ENCODE results near the gene ROR2. TPM values are rescaled to one million over a fixed set of nuclear protein-coding genes. Genes with fewer than 3 reads are reported as not detected.
A peak's percentile ranks its signal among the peaks of the same experiment; 100 is the strongest.

Gene ROR2
- total RNA-seq, 4 donors from 2014 or later, result 37.4 to 71.8 (median 59.4) TPM

DNA sequence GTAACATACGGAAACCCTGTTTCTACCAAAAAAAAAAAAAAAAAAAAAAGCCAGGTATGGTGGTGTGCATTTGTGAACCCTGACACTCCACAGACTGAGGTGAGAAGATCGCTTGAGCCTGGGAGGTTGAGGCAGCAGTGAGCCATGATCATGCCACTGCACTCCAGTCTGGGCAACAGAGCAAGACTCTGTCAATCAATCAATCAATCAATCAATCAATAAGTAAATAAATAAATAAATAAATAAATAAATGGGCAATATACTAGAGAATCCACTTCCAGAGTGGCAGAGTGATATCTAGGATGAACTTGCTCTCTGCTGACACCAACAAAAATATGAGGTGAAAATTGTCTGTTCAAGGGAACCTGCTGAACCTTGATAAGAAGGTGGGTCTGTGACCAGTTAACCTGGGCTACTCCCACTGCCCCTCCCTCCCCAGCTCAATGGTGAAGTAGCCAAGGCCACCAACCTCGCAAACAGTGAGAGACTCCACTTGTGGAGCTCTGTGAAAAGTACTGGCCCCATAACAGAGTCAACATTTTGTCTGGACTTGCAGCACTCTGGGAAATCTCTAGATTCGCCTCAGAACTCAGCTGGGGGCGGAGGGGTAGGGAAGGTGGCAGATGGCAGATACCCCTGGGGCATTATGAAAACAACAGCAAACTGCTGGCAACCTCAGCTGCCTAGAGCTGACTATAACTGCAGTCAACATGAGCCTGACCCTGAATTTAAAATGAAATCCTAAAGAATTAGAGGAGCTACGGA lies 163.7 kb downstream of the ROR2 start:
- Histone ChIP-seq H3K27ac (replicated peaks in 1 of 4) (peak overlapping the region in 2 of 4 donors; percentile 19 to 38), H3K36me3 (no peaks in the 10 kb centered on the region), H3K4me1 (peaks cover 0 to 59% (median 57%) of the 10 kb centered on the region in 4 donors), H3K4me3 (no peak overlapping the region), H3K9me3 (no peaks in the 10 kb centered on the region), H3K27me3 (no peaks in the 10 kb centered on the region)
- WGBS, result 91% methylated on average over 5 of the region's 6 CpGs
- TF ChIP-seq, protein P1, sequence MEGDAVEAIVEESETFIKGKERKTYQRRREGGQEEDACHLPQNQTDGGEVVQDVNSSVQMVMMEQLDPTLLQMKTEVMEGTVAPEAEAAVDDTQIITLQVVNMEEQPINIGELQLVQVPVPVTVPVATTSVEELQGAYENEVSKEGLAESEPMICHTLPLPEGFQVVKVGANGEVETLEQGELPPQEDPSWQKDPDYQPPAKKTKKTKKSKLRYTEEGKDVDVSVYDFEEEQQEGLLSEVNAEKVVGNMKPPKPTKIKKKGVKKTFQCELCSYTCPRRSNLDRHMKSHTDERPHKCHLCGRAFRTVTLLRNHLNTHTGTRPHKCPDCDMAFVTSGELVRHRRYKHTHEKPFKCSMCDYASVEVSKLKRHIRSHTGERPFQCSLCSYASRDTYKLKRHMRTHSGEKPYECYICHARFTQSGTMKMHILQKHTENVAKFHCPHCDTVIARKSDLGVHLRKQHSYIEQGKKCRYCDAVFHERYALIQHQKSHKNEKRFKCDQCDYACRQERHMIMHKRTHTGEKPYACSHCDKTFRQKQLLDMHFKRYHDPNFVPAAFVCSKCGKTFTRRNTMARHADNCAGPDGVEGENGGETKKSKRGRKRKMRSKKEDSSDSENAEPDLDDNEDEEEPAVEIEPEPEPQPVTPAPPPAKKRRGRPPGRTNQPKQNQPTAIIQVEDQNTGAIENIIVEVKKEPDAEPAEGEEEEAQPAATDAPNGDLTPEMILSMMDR (IDR thresholded peaks at IDR 0.05), result no peak
- TF ChIP-seq POLR2A (IDR thresholded peaks at IDR 0.05; ENCODE audit: low read depth) (no peak), POLR2AphosphoS5 (IDR thresholded peaks at IDR 0.05) (no peak), EP300 (IDR thresholded peaks at IDR 0.05) (no peak)
- intact Hi-C loops (cut with DNase I), result no loop called here
- no peak for DNase-seq (ENCODE audit: extremely low spot score)

DNA sequence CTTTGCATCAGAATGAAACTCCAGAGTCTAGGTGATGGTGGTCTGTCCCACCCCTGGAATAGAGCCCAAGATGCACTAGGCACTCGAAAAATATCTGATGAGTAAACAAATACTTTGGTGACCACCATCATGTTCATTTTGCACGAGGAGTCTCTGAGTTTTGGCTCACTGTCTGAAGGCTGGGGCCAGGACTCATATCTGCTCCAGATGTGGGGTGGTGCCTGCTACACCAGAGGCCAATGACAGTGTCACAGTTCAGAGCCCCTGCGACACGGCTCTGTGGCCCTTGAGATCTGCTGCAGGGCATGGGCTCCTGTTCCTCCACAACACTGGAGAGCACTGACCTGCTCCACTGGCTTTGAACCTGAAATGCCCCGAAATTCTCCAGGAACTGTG lies 164.6 kb downstream of the ROR2 start:
- 72% methylated on average over 3 of the region's 5 CpGs for WGBS
- intact Hi-C loops (cut with DNase I), result no loop called here
- no peak for DNase-seq (ENCODE audit: extremely low spot score)
- TF ChIP-seq POLR2A (IDR thresholded peaks at IDR 0.05; ENCODE audit: low read depth) (no peak), POLR2AphosphoS5 (IDR thresholded peaks at IDR 0.05) (no peak), EP300 (IDR thresholded peaks at IDR 0.05) (no peak)
- TF ChIP-seq, protein P1 (IDR thresholded peaks at IDR 0.05), result no peak
- Histone ChIP-seq H3K4me1 (peaks cover 0 to 64% (median 61%) of the 10 kb centered on the region in 4 donors), H3K36me3 (no peaks in the 10 kb centered on the region), H3K9me3 (no peaks in the 10 kb centered on the region), H3K27ac (replicated peaks in 1 of 4) (peak overlapping the region in 2 of 4 donors; percentile 69 to 78), H3K27me3 (no peaks in the 10 kb centered on the region), H3K4me3 (no peak overlapping the region)

DNA sequence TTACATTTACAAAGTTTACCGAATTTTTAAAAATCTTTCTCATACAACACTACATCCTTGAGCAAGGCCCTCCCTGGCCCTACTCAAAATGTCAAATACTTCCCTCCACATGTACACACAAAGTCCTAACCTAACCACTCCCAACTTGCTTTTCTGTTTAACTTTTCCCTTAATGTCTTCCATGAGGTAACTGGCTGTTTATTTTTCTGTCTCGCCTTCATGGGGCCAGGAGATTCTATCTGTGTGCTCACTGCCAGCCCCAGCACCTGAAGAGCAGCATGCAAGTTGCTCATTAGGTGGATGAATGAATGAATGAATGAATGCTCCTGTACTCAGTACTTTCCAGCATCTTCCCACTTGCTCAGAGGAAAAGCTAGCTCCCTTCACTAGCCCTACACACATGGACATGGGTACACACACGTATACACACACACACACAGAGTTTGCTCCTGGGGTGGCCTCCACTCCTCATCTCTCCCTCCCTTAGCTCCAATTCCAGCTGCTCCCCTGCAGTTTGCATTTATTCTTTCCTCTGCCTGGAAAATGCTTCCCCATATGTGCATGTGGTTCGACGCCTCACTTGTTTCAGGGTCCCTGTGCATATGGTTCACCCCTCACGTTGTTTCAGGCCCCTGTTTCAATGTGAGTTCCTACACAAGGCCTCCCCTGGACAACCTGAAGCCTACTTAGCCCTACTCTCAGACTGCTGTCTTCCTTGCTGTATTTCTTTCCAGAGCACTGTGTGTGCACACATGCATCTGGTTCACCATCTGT lies 165.2 kb downstream of the ROR2 start:
- TF ChIP-seq POLR2A (IDR thresholded peaks at IDR 0.05; ENCODE audit: low read depth) (no peak), EP300 (IDR thresholded peaks at IDR 0.05) (no peak), POLR2AphosphoS5 (IDR thresholded peaks at IDR 0.05) (no peak)
- TF ChIP-seq, protein P1 (IDR thresholded peaks at IDR 0.05), result no peak
- DNase-seq (ENCODE audit: extremely low spot score), result no peak
- Histone ChIP-seq H3K36me3 (no peaks in the 10 kb centered on the region), H3K4me1 (peaks cover 0 to 69% (median 65%) of the 10 kb centered on the region in 4 donors), H3K27ac (replicated peaks in 1 of 4) (peak overlapping the region; percentile 69 to 78 (median 72)), H3K9me3 (no peaks in the 10 kb centered on the region), H3K27me3 (no peaks in the 10 kb centered on the region), H3K4me3 (no peak overlapping the region)
- 75% methylated on average over 6 of the region's 6 CpGs for WGBS
- intact Hi-C loops (cut with DNase I), result no loop called here

DNA sequence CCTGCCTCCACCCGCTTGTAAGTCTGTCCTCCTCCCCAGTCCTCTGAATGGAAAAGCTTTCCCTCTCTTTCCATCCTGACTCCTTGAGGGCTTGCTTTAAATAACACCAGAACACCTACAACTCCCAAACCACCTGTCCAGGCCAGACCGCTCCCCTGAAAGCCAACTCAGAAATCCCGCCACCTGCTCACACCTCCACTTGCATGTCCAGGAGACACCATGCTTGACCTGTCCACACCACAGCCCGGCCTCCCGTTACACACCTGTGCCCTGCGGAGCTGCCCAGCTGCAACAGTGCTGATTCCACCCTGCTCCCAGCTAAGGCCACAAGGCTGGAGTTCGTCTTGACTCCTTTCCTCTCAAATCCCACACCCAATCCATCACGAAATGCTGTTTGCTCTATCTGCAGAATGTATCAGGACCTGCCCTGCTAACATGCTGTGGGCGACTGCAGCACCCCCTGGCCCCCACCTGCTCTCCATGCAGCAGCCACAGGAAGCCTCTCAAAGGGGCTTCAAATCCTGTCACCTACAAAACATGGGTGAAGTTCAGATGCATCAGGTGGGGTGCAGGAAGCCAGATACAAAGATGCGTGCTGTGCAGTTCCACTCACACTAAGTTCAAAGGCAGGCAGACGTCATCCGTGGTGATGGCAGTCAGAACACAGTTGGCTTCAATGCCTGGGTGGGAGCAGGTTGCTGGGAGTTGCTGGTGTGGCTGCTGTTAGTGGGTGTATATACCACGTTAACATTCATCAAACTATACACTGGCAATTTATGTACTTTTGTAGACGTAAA lies 166.0 kb downstream of the ROR2 start:
- intact Hi-C loops (cut with DNase I), result no loop called here

More for the DNA sequence above, 166.0 kb downstream of the ROR2 start:
- Histone ChIP-seq H3K9me3 (no peaks in the 10 kb centered on the region), H3K27me3 (no peaks in the 10 kb centered on the region), H3K27ac (replicated peaks in 1 of 4) (peak overlapping the region; percentile 69 to 78 (median 72)), H3K4me3 (no peak overlapping the region), H3K36me3 (no peaks in the 10 kb centered on the region), H3K4me1 (peaks cover 0 to 71% (median 67%) of the 10 kb centered on the region in 4 donors)
- TF ChIP-seq POLR2AphosphoS5 (IDR thresholded peaks at IDR 0.05) (no peak), EP300 (IDR thresholded peaks at IDR 0.05) (no peak), POLR2A (IDR thresholded peaks at IDR 0.05; ENCODE audit: low read depth) (no peak)
- TF ChIP-seq, protein P1 (IDR thresholded peaks at IDR 0.05), result no peak
- DNase-seq (ENCODE audit: extremely low spot score), result no peak
- WGBS, result 67% methylated on average over 14 of the region's 14 CpGs
